GM19455 (cell line): Measurements from ENCODE around the gene WWP2.
"Not testable (repeated sequence)": the region's sequence is repeated elsewhere in the genome, so short reads cannot be mapped to it uniquely, and the experiment has no call there.

Source experiments
- ATAC-seq: cut with Tn5 transposase; IDR thresholded peaks from one replicate; pipeline ENCODE4 v1.9.1; 2021; ENCODE audit not compliant: unreplicated experiment

Gene WWP2

GRCh38 chr16:69972935-69973334, 210.8 kb downstream of the WWP2 start:
- not testable (repeated sequence) for ATAC-seq

- ATAC-seq = not testable (repeated sequence)
Observed at GRCh38 chr16:69985196-69985595, 223.1 kb downstream of the WWP2 start.
